Measurements from ENCODE around the gene MAGI1.

Gene MAGI1

GRCh38 chr3:65978116-65978515 is 60.6 kb downstream of the MAGI1 start:
- no peak overlapping the region for H3K4me3 ChIP-seq (ENCODE audit: low read depth, low read length)

GRCh38 chr3:65975032-65975431 is 63.7 kb downstream of the MAGI1 start:
- H3K4me3 ChIP-seq (ENCODE audit: low read depth, low read length) = no peak overlapping the region

- H3K4me3 ChIP-seq (ENCODE audit: low read depth, low read length) = no peak overlapping the region
Measured at GRCh38 chr3:65974509-65974908, 64.2 kb downstream of the MAGI1 start.

GRCh38 chr3:65972765-65973164 is 66.0 kb downstream of the MAGI1 start:
- no peak overlapping the region for H3K4me3 ChIP-seq (ENCODE audit: low read depth, low read length)

GRCh38 chr3:65971293-65972252 is 67.1 kb downstream of the MAGI1 start:
- H3K4me3 ChIP-seq (ENCODE audit: low read depth, low read length) = no peak overlapping the region

- H3K4me3 ChIP-seq (ENCODE audit: low read depth, low read length) = no peak overlapping the region
Measured at GRCh38 chr3:65968996-65969395, 69.7 kb downstream of the MAGI1 start.

- no peak overlapping the region for H3K4me3 ChIP-seq (ENCODE audit: low read depth, low read length)
Measured at GRCh38 chr3:65967451-65967850, 71.3 kb downstream of the MAGI1 start.

GRCh38 chr3:65964838-65965237 is 73.9 kb downstream of the MAGI1 start:
- no peak overlapping the region for H3K4me3 ChIP-seq (ENCODE audit: low read depth, low read length)

- H3K4me3 ChIP-seq (ENCODE audit: low read depth, low read length) = no peak overlapping the region
Measured at GRCh38 chr3:65963787-65964677, 74.7 kb downstream of the MAGI1 start.

GRCh38 chr3:65961733-65962132 is 77.0 kb downstream of the MAGI1 start:
- H3K4me3 ChIP-seq (ENCODE audit: low read depth, low read length) = no peak overlapping the region

- H3K4me3 ChIP-seq (ENCODE audit: low read depth, low read length) = no peak overlapping the region
Measured at GRCh38 chr3:65961128-65961527, 77.6 kb downstream of the MAGI1 start.

- no peak overlapping the region for H3K4me3 ChIP-seq (ENCODE audit: low read depth, low read length)
Measured at GRCh38 chr3:65960087-65960486, 78.6 kb downstream of the MAGI1 start.

- no peak overlapping the region for H3K4me3 ChIP-seq (ENCODE audit: low read depth, low read length)
Measured at GRCh38 chr3:65958216-65958615, 80.5 kb downstream of the MAGI1 start.

GRCh38 chr3:65955792-65956477 is 82.8 kb downstream of the MAGI1 start:
- H3K4me3 ChIP-seq (ENCODE audit: low read depth, low read length) = no peak overlapping the region

- no peak overlapping the region for H3K4me3 ChIP-seq (ENCODE audit: low read depth, low read length)
Measured at GRCh38 chr3:65953881-65954733, 84.6 kb downstream of the MAGI1 start.

GRCh38 chr3:65953301-65953812 is 85.4 kb downstream of the MAGI1 start:
- no peak overlapping the region for H3K4me3 ChIP-seq (ENCODE audit: low read depth, low read length)

GRCh38 chr3:65952842-65953241 is 85.9 kb downstream of the MAGI1 start:
- no peak overlapping the region for H3K4me3 ChIP-seq (ENCODE audit: low read depth, low read length)

- no peak overlapping the region for H3K4me3 ChIP-seq (ENCODE audit: low read depth, low read length)
Measured at GRCh38 chr3:65951836-65952505, 86.7 kb downstream of the MAGI1 start.

All from iPS-11a (cell line).